HG02610 (cell line): ENCODE data around the gene SPOCD1.

Experiments used
- ATAC-seq: cut with Tn5 transposase; IDR thresholded peaks from one replicate; pipeline ENCODE4 v1.9.1; 2021; ENCODE audit warnings: mild to moderate bottlenecking, moderate library complexity; ENCODE audit not compliant: unreplicated experiment

Gene SPOCD1

DNA sequence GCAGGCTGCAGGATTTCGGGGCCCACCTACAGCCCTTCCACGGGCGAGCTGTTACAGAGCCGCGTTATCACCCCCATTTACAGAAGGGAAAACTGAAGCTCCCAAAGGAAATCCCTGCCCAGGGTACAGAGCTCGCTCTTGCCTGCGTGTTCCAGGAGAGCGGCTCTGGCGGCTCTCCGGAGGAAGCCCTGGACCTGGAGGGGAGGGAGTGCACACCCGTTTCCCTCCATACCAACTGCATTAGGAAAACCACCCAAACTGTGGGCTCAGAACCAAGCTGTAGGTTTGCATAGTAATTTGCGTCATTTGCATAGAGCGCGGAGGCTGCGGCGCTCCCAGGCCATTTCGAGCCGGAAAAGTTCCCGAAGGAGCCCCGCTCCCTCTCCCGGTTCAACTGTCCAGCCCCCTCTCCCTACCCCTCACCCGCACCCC, 27.0 kb downstream of the SPOCD1 start:
- ATAC-seq: no peak

GRCh38 chr1:31788138-31788824, 27.5 kb downstream of the SPOCD1 start:
- ATAC-seq: peak; percentile 76

DNA sequence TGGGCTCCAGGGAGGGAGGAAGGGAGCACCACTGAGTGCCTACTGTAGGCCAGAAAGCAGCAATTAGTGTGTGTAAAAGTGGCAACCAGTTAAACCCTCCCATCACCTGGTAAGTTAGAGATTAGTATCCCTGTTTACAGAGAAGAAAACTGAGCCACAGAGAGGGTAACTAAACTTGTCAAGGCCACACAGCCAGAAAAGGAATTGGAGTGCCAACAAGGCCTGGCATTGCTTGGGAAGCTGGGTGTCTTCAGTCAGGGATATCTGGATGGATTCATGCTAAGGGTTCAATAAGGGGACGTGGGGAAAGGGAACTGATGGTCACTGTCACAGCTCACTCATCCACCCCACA, 28.1 kb downstream of the SPOCD1 start:
- no peak for ATAC-seq

GRCh38 chr1:31787261-31787660, 28.6 kb downstream of the SPOCD1 start:
- ATAC-seq: no peak

GRCh38 chr1:31786366-31787060, 29.3 kb downstream of the SPOCD1 start:
- no peak for ATAC-seq

GRCh38 chr1:31785947-31786290, 29.9 kb downstream of the SPOCD1 start:
- no peak for ATAC-seq

GRCh38 chr1:31785020-31785946, 30.5 kb downstream of the SPOCD1 start:
- ATAC-seq: no peak

DNA sequence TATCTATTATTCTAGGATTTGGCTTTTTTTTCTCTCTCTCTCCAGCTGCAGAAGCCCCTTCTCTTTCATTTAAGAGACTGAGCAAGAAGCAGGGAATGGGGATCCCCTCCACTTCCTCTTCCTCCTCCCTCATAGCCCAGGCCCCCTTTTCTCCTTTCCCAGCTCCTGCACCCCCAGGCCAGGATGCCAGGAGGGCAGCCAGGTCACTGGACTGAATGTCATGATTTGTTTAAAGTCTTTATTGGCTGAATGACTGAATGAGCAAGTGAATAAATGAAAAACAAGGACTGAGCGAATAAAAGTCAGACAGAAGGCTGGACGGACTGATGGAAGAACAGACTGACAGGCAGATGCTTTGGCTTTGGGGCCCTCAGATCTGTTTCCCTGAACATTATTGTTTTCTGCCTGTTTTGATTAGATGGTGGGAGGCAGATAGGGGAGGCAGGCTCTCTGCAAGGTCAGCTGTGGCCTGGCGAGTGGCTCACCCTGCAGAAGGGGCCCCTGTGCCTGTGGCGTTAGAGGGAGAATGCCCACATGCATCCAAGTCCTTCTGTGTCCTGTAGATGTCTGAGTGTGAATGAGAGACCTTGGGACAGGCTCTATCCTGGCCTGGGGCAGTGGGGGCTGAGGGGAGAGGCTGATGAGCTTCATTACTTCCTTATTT, 31.3 kb downstream of the SPOCD1 start:
- ATAC-seq: no peak

GRCh38 chr1:31783846-31784245, 32.0 kb downstream of the SPOCD1 start:
- no peak for ATAC-seq

- no peak for ATAC-seq
These were observed 33.1 kb downstream of the SPOCD1 start for GRCh38 chr1:31782421-31783410.

- ATAC-seq: no peak
These were observed 34.0 kb downstream of the SPOCD1 start for GRCh38 chr1:31781756-31782371.

- ATAC-seq: no peak
These were observed 34.6 kb downstream of the SPOCD1 start for GRCh38 chr1:31781138-31781755.

DNA sequence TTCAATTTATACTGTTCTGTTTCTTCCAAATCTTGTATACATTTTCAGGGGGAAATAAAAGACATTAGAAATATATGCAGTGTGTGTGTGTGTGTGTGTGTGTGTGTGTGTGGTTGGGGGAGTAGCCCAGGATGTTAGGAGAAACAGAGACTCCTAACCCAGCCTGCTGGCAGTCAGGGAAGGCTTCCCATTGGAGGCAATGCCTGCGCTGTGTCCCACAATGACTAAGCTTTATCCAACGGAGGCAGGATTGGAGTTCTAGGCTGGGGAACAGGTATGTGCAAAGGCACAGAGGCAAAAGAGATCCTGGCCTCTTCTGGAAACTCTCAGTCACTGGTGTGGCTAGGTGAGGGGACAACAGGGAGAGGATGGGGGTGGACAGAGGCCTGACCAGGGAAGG, 35.2 kb downstream of the SPOCD1 start:
- no peak for ATAC-seq

- ATAC-seq: no peak
These were observed 36.1 kb downstream of the SPOCD1 start for GRCh38 chr1:31779687-31780086.

DNA sequence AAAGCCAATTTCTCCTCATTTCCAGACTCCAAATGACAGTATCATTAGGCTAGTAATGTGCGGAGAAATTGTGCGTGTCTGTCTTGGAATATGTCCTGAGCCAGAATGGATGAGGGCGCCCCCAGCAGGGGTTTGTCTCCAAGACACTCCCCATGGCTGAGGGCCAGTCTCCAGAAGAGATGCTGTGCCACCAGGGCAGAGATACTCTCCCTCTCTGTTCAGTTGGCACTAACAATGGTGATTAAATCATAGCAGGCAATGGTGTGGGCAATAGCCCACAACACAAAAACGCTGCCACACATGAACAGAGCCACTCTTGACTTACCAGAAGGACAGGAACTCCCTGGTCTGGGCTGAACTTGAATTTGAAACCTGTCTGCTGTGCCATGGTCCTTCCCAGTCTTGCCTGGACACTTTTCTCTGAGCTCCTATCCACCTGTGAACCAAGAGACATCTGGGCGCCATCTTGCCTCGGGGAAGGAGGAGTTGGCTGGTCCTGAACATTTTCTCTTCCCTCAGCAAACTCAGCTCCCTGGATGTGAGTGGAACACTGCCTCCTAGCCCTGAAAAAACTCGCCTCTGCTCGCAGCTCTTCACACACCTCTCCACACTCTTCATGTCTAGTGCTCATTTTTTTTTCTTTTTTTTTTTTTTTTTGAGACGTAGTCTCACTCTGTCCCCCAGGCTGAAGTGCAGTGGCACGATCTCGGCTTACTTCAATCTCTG, 36.9 kb downstream of the SPOCD1 start:
- ATAC-seq: no peak

DNA sequence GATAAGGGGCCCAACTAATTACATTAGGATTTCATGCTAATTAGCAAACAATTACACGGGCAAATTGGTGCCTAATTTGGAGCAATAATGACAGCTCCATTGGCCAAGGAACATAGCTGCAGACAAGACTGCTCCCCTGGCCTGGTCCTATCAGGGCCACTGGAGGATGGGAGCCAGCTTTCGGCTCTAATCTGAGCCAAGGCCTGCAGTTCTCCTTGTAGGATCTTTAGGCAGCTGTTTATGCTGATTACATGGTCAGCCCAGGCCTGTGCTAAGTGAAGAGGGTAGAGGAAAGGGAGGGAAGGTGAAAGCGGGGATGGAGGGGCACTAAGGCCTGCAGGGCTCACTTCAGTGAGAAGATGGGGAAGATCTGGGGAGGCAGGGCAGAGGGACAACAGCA, 39.3 kb downstream of the SPOCD1 start:
- ATAC-seq: no peak

GRCh38 chr1:31776032-31776431, 39.8 kb downstream of the SPOCD1 start:
- ATAC-seq: no peak

GRCh38 chr1:31775210-31775999, 40.4 kb downstream of the SPOCD1 start:
- no peak for ATAC-seq
